HEK293 (cell line): ENCODE data around the gene MED25.

ENCODE experiments used
- KLF10 ChIP-seq: fragments of 450-650 bp; IDR thresholded peaks from 2 replicates; pipeline ENCODE4 v1.5.1; 2018; ENCODE audit warnings: missing biosample characterization, mild to moderate bottlenecking, missing genetic modification characterization
- RBAK ChIP-seq: fragments of 450-650 bp; formaldehyde crosslinking; IDR thresholded peaks from 2 replicates; pipeline ENCODE4 v1.5.1; 2016; ENCODE audit warnings: missing biosample characterization, missing genetic modification characterization
- SETDB1 ChIP-seq: IDR thresholded peaks from one replicate; pipeline ENCODE4 v1.6.1; 2017; ENCODE audit warnings: mild to moderate bottlenecking, low read length, moderate library complexity, mixed read lengths; ENCODE audit not compliant: insufficient read length
- TRIM28 ChIP-seq: IDR thresholded peaks from 2 replicates; pipeline ENCODE4 v1.6.1; 2011; ENCODE audit warnings: low read length, control low read depth, borderline replicate concordance
- ZBTB7A ChIP-seq: fragments of 450-650 bp; formaldehyde crosslinking; IDR thresholded peaks from 2 replicates; pipeline ENCODE4 v1.5.1; 2016; ENCODE audit warnings: low read depth, missing biosample characterization, missing genetic modification characterization
- ZEB2 ChIP-seq: fragments of 450-650 bp; formaldehyde crosslinking; IDR thresholded peaks from 2 replicates; pipeline ENCODE4 v1.5.1; 2016; ENCODE audit warnings: missing biosample characterization, missing genetic modification characterization
- ZNF239 ChIP-seq: fragments of 450-650 bp; formaldehyde crosslinking; IDR thresholded peaks from 2 replicates; pipeline ENCODE4 v1.5.1; 2016; ENCODE audit warnings: missing biosample characterization, missing genetic modification characterization
- ZNF560 ChIP-seq: fragments of 450-650 bp; formaldehyde crosslinking; IDR thresholded peaks from 2 replicates; pipeline ENCODE4 v1.5.1; 2017; ENCODE audit warnings: missing biosample characterization, missing genetic modification characterization, borderline replicate concordance
- ZNF658 ChIP-seq: fragments of 450-650 bp; formaldehyde crosslinking; IDR thresholded peaks from 2 replicates; pipeline ENCODE4; 2016; ENCODE audit warnings: missing biosample characterization, missing genetic modification characterization
- ZNF747 ChIP-seq: fragments of 450-650 bp; formaldehyde crosslinking; IDR thresholded peaks from 2 replicates; pipeline ENCODE4 v1.5.1; 2016; ENCODE audit warnings: missing biosample characterization, missing genetic modification characterization
- TF ChIP-seq, protein P1 (sequence below): fragments of 450-650 bp; formaldehyde crosslinking; IDR thresholded peaks from 2 replicates; pipeline ENCODE4 v1.5.1; 2016; ENCODE audit warnings: missing biosample characterization, missing genetic modification characterization
- TF ChIP-seq, protein P2 (sequence below): fragments of 450-650 bp; formaldehyde crosslinking; IDR thresholded peaks from 2 replicates; pipeline ENCODE4 v1.5.1; 2016; ENCODE audit warnings: missing biosample characterization, missing genetic modification characterization
- TF ChIP-seq, protein P3 (sequence below): fragments of 450-650 bp; formaldehyde crosslinking; IDR thresholded peaks from 2 replicates; pipeline ENCODE4 v1.5.1; 2016; ENCODE audit warnings: missing biosample characterization, missing genetic modification characterization
- TF ChIP-seq, protein P4 (sequence below): fragments of 450-650 bp; formaldehyde crosslinking; IDR thresholded peaks from 2 replicates; pipeline ENCODE4 v1.5.1; 2016; ENCODE audit warnings: missing biosample characterization, missing genetic modification characterization

DNA sequence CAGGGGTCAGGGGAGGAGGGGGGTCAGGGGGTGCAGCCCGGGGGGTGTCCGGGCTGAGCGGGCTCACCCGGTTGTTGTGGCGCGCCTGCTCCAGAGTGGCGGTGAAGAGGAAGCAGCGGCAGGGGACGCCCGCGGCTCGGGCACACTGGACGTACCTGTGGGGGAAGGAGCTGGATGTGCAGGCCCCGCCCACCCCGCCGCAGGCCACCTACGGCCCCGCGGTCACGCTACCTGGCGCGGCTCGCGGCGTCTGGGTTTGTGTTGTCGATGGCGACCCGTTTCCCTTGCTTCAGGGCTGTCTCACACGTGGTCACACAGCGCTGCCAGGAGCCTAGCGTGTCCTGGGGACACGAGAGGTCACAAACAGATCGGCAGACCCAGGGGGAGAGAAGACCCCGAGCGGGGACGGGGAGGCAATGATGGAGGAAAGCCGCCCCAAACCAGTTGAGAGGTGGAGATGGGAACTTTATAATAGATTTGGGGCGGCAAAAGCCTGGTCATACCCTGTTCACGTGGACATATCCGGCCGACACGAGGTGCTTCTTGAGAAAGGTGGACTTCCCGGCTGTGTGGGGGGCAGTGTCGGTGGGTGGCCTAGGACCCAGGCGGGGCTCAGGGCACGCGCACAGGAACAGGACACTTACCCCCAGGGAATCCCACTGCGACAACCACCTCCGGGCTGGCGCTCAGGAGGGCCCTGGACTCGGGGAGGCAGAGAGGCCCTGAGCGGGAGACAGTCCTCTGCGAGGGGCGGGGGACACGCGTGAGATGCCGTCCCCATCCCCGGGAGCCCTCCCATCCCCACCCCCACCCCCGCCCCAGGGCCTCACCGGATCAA is 43.7 kb downstream of the MED25 start:
- no peak for TF ChIP-seq ZNF560 (tag by site-specific recombination)
- TF ChIP-seq, protein P1, sequence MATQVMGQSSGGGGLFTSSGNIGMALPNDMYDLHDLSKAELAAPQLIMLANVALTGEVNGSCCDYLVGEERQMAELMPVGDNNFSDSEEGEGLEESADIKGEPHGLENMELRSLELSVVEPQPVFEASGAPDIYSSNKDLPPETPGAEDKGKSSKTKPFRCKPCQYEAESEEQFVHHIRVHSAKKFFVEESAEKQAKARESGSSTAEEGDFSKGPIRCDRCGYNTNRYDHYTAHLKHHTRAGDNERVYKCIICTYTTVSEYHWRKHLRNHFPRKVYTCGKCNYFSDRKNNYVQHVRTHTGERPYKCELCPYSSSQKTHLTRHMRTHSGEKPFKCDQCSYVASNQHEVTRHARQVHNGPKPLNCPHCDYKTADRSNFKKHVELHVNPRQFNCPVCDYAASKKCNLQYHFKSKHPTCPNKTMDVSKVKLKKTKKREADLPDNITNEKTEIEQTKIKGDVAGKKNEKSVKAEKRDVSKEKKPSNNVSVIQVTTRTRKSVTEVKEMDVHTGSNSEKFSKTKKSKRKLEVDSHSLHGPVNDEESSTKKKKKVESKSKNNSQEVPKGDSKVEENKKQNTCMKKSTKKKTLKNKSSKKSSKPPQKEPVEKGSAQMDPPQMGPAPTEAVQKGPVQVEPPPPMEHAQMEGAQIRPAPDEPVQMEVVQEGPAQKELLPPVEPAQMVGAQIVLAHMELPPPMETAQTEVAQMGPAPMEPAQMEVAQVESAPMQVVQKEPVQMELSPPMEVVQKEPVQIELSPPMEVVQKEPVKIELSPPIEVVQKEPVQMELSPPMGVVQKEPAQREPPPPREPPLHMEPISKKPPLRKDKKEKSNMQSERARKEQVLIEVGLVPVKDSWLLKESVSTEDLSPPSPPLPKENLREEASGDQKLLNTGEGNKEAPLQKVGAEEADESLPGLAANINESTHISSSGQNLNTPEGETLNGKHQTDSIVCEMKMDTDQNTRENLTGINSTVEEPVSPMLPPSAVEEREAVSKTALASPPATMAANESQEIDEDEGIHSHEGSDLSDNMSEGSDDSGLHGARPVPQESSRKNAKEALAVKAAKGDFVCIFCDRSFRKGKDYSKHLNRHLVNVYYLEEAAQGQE: no peak
- TF ChIP-seq, protein P2, sequence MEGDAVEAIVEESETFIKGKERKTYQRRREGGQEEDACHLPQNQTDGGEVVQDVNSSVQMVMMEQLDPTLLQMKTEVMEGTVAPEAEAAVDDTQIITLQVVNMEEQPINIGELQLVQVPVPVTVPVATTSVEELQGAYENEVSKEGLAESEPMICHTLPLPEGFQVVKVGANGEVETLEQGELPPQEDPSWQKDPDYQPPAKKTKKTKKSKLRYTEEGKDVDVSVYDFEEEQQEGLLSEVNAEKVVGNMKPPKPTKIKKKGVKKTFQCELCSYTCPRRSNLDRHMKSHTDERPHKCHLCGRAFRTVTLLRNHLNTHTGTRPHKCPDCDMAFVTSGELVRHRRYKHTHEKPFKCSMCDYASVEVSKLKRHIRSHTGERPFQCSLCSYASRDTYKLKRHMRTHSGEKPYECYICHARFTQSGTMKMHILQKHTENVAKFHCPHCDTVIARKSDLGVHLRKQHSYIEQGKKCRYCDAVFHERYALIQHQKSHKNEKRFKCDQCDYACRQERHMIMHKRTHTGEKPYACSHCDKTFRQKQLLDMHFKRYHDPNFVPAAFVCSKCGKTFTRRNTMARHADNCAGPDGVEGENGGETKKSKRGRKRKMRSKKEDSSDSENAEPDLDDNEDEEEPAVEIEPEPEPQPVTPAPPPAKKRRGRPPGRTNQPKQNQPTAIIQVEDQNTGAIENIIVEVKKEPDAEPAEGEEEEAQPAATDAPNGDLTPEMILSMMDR (tag by site-specific recombination): no peak
- TF ChIP-seq ZNF239 (tag by site-specific recombination): no peak
- TF ChIP-seq SETDB1: no peak
- no peak for TF ChIP-seq KLF10
- TF ChIP-seq, protein P3, sequence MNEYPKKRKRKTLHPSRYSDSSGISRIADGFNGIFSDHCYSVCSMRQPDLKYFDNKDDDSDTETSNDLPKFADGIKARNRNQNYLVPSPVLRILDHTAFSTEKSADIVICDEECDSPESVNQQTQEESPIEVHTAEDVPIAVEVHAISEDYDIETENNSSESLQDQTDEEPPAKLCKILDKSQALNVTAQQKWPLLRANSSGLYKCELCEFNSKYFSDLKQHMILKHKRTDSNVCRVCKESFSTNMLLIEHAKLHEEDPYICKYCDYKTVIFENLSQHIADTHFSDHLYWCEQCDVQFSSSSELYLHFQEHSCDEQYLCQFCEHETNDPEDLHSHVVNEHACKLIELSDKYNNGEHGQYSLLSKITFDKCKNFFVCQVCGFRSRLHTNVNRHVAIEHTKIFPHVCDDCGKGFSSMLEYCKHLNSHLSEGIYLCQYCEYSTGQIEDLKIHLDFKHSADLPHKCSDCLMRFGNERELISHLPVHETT (tag by site-specific recombination): no peak
- TF ChIP-seq, protein P4, sequence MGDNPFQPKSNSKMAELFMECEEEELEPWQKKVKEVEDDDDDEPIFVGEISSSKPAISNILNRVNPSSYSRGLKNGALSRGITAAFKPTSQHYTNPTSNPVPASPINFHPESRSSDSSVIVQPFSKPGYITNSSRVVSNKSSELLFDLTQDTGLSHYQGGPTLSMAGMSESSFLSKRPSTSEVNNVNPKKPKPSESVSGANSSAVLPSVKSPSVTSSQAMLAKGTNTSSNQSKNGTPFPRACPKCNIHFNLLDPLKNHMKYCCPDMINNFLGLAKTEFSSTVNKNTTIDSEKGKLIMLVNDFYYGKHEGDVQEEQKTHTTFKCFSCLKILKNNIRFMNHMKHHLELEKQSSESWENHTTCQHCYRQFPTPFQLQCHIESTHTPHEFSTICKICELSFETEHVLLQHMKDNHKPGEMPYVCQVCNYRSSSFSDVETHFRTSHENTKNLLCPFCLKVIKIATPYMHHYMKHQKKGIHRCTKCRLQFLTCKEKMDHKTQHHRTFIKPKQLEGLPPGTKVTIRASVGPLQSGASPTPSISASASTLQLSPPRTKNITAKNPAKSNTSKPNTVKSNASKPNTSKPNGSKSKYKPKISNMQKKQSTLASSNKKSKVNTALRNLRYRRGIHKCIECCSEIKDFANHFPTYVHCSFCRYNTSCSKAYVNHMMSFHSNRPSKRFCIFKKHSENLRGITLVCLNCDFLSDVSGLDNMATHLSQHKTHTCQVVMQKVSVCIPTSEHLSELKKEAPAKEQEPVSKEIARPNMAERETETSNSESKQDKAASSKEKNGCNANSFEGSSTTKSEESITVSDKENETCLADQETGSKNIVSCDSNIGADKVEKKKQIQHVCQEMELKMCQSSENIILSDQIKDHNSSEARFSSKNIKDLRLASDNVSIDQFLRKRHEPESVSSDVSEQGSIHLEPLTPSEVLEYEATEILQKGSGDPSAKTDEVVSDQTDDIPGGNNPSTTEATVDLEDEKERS: no peak
- TF ChIP-seq ZNF658 (tag by site-specific recombination): no peak
- no peak for TF ChIP-seq ZEB2 (tag by site-specific recombination)
- no peak for TF ChIP-seq TRIM28
- no peak for TF ChIP-seq RBAK (tag by site-specific recombination)
- TF ChIP-seq ZNF747 (tag by site-specific recombination): no peak
- TF ChIP-seq ZBTB7A (tag by site-specific recombination): no peak
